B cell (primary cell): Measurements from ENCODE around the gene TECTA.

ENCODE experiments used
- EZH2 ChIP-seq: IDR thresholded peaks from 2 replicates; pipeline ENCODE4 v1.6.1; 2012; ENCODE audit warnings: borderline replicate concordance, low read depth, mild to moderate bottlenecking, moderate library complexity, low read length; ENCODE audit not compliant: insufficient read depth, poor library complexity, severe bottlenecking
- TF ChIP-seq, protein P1 (sequence below): fragments of 200-600 bp; IDR thresholded peaks from one replicate; pipeline ENCODE4 v1.8.0; 2022; ENCODE audit warnings: antibody characterized with exemption, mild to moderate bottlenecking

DNA sequence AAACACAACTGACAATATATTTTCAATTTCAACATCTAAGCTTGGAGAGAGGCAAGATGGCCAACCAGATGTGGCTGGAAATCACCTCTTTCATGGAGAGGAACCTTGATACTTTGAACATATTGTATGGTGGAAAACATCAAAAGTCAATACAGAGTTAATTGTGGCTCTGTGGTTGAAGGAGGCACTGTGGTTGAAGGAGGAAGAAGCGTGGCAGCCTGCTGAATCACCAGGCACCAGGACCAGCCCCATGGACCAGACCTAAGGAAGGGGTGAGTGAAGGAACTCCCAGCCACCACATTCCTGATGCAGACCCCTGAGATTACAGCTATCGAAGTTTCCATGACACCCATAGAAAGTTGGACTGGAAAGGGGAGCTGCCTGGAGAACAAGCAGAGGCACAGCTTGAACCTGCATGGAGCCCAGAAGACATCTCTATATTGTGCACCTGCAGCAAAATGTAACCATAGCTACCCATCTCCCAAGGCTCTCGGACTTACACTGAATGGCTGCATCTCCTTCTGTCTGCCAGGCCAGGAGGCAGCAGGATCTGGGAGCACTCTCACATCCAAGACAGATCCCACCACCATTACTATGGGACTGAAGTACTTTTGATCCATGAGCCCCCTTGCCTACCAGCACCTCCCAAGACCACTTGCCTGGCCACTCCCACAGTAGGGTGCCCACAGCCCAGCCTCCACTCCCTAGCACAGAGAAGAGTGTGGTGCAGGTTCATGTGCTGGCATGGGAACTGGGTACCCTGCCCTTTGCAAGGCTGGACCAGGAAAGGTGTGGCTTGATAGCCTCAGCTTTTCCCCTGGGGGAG is 111.7 kb downstream of the TECTA start:
- TF ChIP-seq, protein P1, sequence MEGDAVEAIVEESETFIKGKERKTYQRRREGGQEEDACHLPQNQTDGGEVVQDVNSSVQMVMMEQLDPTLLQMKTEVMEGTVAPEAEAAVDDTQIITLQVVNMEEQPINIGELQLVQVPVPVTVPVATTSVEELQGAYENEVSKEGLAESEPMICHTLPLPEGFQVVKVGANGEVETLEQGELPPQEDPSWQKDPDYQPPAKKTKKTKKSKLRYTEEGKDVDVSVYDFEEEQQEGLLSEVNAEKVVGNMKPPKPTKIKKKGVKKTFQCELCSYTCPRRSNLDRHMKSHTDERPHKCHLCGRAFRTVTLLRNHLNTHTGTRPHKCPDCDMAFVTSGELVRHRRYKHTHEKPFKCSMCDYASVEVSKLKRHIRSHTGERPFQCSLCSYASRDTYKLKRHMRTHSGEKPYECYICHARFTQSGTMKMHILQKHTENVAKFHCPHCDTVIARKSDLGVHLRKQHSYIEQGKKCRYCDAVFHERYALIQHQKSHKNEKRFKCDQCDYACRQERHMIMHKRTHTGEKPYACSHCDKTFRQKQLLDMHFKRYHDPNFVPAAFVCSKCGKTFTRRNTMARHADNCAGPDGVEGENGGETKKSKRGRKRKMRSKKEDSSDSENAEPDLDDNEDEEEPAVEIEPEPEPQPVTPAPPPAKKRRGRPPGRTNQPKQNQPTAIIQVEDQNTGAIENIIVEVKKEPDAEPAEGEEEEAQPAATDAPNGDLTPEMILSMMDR = no peak
- no peak for TF ChIP-seq EZH2
